Measurements from ENCODE around the gene BCO1.

Gene BCO1

GRCh38 chr16:81237282-81237681, 1.2 kb upstream of the BCO1 start:
- DNase-seq, result no peak

GRCh38 chr16:81237942-81238295, 570 bp upstream of the BCO1 start:
- no peak for DNase-seq

- no peak for DNase-seq
Measured at GRCh38 chr16:81239367-81240121, 1.1 kb downstream of the BCO1 start.

- DNase-seq, result no peak
Measured at GRCh38 chr16:81241706-81242105, 3.2 kb downstream of the BCO1 start.

- no peak for DNase-seq
Measured at GRCh38 chr16:81242977-81243618, 4.6 kb downstream of the BCO1 start.

GRCh38 chr16:81243942-81244341, 5.5 kb downstream of the BCO1 start:
- DNase-seq, result no peak

GRCh38 chr16:81251871-81252270, 13.4 kb downstream of the BCO1 start:
- DNase-seq, result no peak

- no peak for DNase-seq
Measured at GRCh38 chr16:81253141-81253540, 14.7 kb downstream of the BCO1 start.

GRCh38 chr16:81254922-81255526, 16.5 kb downstream of the BCO1 start:
- DNase-seq, result no peak

GRCh38 chr16:81259916-81260315, 21.4 kb downstream of the BCO1 start:
- DNase-seq, result no peak

- no peak for DNase-seq
Measured at GRCh38 chr16:81261049-81261648, 22.7 kb downstream of the BCO1 start.

- no peak for DNase-seq
Measured at GRCh38 chr16:81263470-81264220, 25.2 kb downstream of the BCO1 start.

GRCh38 chr16:81264386-81264785, 25.9 kb downstream of the BCO1 start:
- no peak for DNase-seq

- no peak for DNase-seq
Measured at GRCh38 chr16:81265052-81265451, 26.6 kb downstream of the BCO1 start.

- peak; percentile 14 for DNase-seq
Measured at GRCh38 chr16:81265658-81266451, 27.4 kb downstream of the BCO1 start.

GRCh38 chr16:81266680-81267095, 28.2 kb downstream of the BCO1 start:
- DNase-seq, result no peak

GRCh38 chr16:81268509-81268908, 30.0 kb downstream of the BCO1 start:
- no peak for DNase-seq

- no peak for DNase-seq
Measured at GRCh38 chr16:81273223-81273950, 34.9 kb downstream of the BCO1 start.

- DNase-seq, result no peak
Measured at GRCh38 chr16:81275064-81275532, 36.6 kb downstream of the BCO1 start.

- no peak for DNase-seq
Measured at GRCh38 chr16:81275795-81276194, 37.3 kb downstream of the BCO1 start.

GRCh38 chr16:81276323-81276722, 37.8 kb downstream of the BCO1 start:
- no peak for DNase-seq
